ENCODE measurements around the gene TP53BP2. TPM values are rescaled to one million over a fixed set of nuclear protein-coding genes. Genes with fewer than 3 reads are reported as not detected.

TP53BP2 gene
- total RNA-seq, 4 donors from 2014 or later = 26.6 to 106 (median 43.8) TPM

DNA sequence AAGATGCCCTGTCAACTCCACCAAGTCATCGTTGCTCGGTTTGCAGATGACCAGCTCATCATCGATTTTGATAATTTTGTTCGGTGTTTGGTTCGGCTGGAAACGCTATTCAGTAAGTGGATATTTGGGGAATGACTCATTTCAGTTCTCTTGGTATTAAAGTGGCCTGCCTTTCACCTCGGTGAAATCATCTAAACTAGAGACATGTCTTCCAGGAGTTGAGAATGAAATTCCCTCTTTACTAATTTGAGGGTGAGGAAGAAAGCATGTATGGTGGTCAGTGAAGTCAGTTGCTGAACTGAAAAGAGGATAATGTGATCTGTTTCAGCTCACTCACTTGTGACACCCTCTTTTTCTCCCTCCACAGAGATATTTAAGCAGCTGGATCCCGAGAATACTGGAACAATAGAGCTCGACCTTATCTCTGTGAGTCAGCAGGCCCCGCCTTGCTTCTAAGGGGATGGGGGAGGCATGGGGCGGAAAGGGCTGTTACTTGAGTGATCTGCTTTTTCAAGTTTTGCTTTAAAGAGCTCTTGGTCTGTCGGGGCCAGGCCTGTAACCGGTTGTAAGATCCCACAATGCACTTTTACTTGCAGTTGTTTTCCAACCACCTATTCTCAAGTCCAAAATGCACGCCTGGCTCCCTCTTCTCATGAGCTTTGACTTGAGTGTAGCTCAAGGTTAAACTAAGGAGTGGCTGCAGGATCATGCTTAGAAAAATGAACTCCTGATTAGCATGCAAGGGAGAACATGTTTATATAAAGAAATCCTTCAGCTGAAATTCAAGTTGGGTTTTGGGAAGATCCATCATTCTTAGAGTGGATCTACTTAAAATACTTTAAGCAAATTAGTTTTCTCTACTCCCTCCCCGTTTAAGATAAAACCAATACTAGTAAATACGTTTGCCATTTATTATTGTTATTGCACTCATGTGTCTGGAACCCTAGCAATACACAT, 73.7 kb downstream of the TP53BP2 start:
- Histone ChIP-seq H3K9me3 (no peaks in the 10 kb centered on the region), H3K36me3 (peaks cover 41 to 80% (median 72%) of the 10 kb centered on the region in 4 donors), H3K4me3 (peak overlapping the region in 1 of 4 donors; percentile 21), H3K27ac (replicated peaks in 1 of 4) (peak overlapping the region; percentile 59 to 76 (median 68)), H3K4me1 (peaks cover 33 to 47% (median 34%) of the 10 kb centered on the region in 4 donors), H3K27me3 (no peaks in the 10 kb centered on the region)
- 32% methylated on average over 16 of the region's 16 CpGs for WGBS
- no peak for DNase-seq (ENCODE audit: extremely low spot score)
- intact Hi-C loops (cut with DNase I) = loop anchor here (10.0 kb wide), 1 partner anchor 73 kb away; the partner anchor contains the start of gene TP53BP2
- TF ChIP-seq POLR2AphosphoS5 (IDR thresholded peaks at IDR 0.05) (peak; percentile 30 to 38), EP300 (IDR thresholded peaks at IDR 0.05) (no peak)

DNA sequence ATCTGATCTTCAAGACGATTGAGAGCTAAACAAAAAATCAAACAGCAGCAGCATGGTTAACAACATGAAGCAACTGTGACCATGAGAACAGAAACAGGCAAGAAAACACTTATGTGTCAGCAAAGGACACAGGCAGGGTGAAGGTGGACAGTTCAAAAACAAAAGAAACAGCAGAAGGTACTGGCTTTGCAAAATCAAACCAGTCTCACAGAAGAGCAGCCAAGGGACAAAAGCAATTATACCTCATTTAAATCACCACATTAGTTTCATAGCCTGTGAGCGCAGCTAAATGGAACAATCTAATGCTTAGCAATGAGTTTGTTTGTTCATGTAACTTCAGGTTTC, 74.3 kb downstream of the TP53BP2 start:
- TF ChIP-seq POLR2AphosphoS5 (IDR thresholded peaks at IDR 0.05) (no peak), EP300 (IDR thresholded peaks at IDR 0.05) (no peak), POLR2A (IDR thresholded peaks at IDR 0.05; ENCODE audit: low read depth) (no peak)
- TF ChIP-seq, protein P1, sequence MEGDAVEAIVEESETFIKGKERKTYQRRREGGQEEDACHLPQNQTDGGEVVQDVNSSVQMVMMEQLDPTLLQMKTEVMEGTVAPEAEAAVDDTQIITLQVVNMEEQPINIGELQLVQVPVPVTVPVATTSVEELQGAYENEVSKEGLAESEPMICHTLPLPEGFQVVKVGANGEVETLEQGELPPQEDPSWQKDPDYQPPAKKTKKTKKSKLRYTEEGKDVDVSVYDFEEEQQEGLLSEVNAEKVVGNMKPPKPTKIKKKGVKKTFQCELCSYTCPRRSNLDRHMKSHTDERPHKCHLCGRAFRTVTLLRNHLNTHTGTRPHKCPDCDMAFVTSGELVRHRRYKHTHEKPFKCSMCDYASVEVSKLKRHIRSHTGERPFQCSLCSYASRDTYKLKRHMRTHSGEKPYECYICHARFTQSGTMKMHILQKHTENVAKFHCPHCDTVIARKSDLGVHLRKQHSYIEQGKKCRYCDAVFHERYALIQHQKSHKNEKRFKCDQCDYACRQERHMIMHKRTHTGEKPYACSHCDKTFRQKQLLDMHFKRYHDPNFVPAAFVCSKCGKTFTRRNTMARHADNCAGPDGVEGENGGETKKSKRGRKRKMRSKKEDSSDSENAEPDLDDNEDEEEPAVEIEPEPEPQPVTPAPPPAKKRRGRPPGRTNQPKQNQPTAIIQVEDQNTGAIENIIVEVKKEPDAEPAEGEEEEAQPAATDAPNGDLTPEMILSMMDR (IDR thresholded peaks at IDR 0.05) = no peak
- H3K9me3 ChIP-seq = no peaks in the 10 kb centered on the region
- H3K4me1 ChIP-seq = peaks cover 32 to 47% (median 33%) of the 10 kb centered on the region in 4 donors
- no peak for DNase-seq (ENCODE audit: extremely low spot score)
- no peaks in the 10 kb centered on the region for H3K27me3 ChIP-seq
- peak overlapping the region in 1 of 4 donors; percentile 21 for H3K4me3 ChIP-seq
- 55% methylated on average over 2 of the region's 2 CpGs for WGBS
- intact Hi-C loops (cut with DNase I) = loop anchor here (10.0 kb wide), 1 partner anchor 73 kb away; the partner anchor contains the start of gene TP53BP2
- H3K27ac ChIP-seq (replicated peaks in 1 of 4) = peak overlapping the region; percentile 59 to 76 (median 68)
- peaks cover 45 to 82% (median 71%) of the 10 kb centered on the region in 4 donors for H3K36me3 ChIP-seq

DNA sequence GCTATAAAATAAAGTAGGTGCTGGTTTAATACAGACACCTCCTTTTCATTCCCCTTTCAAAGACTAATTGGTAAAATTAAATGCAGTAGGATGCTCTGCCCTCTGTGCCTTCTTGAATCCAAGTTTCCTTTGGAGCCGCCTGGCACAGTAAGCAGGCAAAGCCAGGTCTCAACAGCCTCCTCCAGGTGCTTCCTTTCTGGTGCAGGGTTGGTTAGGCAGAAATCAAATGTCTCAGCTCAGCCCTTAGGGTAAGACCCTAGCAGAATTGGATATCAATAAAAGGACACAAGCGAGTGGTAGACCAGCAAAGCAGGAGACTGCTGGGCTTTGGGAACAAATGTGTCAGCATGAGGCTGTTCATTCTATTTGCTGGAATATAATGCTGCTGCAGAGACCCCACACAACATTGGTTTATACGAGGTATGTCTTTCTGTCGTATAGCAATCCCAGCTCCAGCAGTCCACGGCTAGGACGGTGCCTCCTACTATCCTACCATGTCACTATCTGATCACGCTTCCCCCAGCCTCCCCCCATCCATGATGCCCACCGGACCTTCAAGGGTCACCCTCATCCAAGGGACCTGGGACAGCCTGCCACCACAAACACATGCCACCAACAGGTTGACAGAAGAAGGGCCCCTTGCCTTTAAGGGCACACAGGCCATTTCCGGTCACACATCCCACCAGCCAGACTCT, 75.0 kb downstream of the TP53BP2 start:
- intact Hi-C loops (cut with DNase I) = loop anchor here (10.0 kb wide), 1 partner anchor 74 kb away; the partner anchor contains the start of gene TP53BP2
- 96% methylated on average over 9 of the region's 9 CpGs for WGBS
- TF ChIP-seq POLR2AphosphoS5 (IDR thresholded peaks at IDR 0.05) (no peak), POLR2A (IDR thresholded peaks at IDR 0.05; ENCODE audit: low read depth) (no peak)
- Histone ChIP-seq H3K4me1 (peaks cover 27 to 44% (median 33%) of the 10 kb centered on the region in 4 donors), H3K36me3 (peaks cover 47 to 82% (median 71%) of the 10 kb centered on the region in 4 donors), H3K9me3 (no peaks in the 10 kb centered on the region), H3K27ac (replicated peaks in 1 of 4) (peak overlapping the region; percentile 59 to 76 (median 68)), H3K27me3 (no peaks in the 10 kb centered on the region), H3K4me3 (no peak overlapping the region)
- no peak for DNase-seq (ENCODE audit: extremely low spot score)

DNA sequence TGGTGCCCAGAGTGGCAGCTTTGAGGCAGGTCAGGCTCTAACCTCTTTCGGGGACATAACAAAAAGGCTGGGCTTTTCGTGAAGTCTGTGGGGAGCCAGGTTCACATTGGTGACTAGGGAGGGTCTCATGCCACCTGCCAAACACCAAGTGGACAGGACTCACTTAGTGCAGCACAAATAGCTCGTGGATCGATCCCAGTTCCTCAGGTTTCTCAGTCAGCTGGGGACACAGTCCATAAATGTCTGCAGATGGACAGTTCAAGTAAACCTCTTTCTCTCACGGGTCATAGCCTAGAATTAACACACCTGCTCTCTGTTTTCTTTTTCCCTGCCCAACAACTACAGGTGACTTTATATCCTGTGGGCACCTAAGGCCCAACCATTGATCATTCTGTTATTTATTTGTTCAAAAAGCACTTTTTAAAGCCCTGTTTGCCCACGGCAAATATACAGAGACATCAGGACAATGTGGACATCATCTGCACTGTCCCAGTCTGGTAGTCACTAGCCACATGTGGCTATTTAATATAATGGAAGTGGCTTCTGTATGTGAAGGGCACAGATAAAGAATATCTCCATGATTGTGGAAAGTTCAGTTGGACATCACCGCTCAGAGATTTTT, 79.9 kb downstream of the TP53BP2 start:
- no peaks in the 10 kb centered on the region for H3K27me3 ChIP-seq
- H3K27ac ChIP-seq (replicated peaks in 1 of 4) = no peak overlapping the region
- TF ChIP-seq POLR2A (IDR thresholded peaks at IDR 0.05; ENCODE audit: low read depth) (no peak), POLR2AphosphoS5 (IDR thresholded peaks at IDR 0.05) (no peak), EP300 (IDR thresholded peaks at IDR 0.05) (no peak)
- TF ChIP-seq, protein P1 (IDR thresholded peaks at IDR 0.05) = no peak
- H3K4me1 ChIP-seq = peaks cover under 1 to 6% (median 5%) of the 10 kb centered on the region in 4 donors
- H3K9me3 ChIP-seq = no peaks in the 10 kb centered on the region
- no peak overlapping the region for H3K4me3 ChIP-seq
- no peak for DNase-seq (ENCODE audit: extremely low spot score)
- 75% methylated on average over 6 of the region's 7 CpGs for WGBS
- H3K36me3 ChIP-seq = peaks cover 66 to 85% (median 79%) of the 10 kb centered on the region in 4 donors
- intact Hi-C loops (cut with DNase I) = no loop called here

DNA sequence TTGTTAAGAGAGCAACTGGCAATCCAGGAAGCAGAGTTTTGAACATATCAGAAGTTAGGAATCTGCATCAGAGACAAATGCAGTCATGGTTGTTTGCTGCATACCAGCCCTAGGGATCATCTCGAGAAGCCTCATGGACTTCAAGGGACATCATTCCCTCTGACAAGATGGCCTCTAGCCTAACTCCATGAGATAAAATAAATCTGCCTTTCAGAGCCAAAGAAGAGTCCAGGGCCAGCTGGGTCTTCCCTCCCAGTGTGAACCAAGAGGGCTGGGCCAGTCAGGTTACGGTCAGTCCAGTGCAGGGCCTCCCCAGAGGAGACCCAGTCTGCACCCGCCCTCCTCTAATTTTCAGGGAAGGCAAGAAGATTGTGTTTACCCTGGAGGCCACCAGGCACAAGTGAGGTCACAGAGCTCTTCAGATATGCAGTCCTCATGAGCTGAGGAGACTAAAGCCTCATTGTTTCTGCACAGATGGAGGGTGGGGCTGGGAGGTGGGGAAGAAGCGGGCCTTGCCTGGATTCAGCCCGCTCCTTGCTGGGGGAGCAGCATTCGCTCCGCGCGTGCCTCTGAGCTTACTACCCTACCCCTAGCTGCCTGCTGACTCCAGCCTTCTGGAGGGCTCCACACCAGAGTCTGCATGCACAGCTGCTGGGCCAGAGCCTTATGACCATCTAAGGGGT, 80.6 kb downstream of the TP53BP2 start:
- Histone ChIP-seq H3K4me3 (no peak overlapping the region), H3K27me3 (no peaks in the 10 kb centered on the region), H3K36me3 (peaks cover 63 to 85% (median 79%) of the 10 kb centered on the region in 4 donors), H3K27ac (replicated peaks in 1 of 4) (no peak overlapping the region), H3K4me1 (no peaks in the 10 kb centered on the region), H3K9me3 (no peaks in the 10 kb centered on the region)
- WGBS = 64% methylated on average over 3 of the region's 9 CpGs
- DNase-seq (ENCODE audit: extremely low spot score) = no peak
- no peak for TF ChIP-seq POLR2AphosphoS5 (IDR thresholded peaks at IDR 0.05)
- TF ChIP-seq POLR2A (IDR thresholded peaks at IDR 0.05; ENCODE audit: low read depth) = no peak
- TF ChIP-seq, protein P1 (IDR thresholded peaks at IDR 0.05) = no peak
- no peak for TF ChIP-seq EP300 (IDR thresholded peaks at IDR 0.05)
- intact Hi-C loops (cut with DNase I) = no loop called here
